Prostate gland (tissue), 2 donors: ENCODE data around the gene TET2. TPM values are rescaled to one million over a fixed set of nuclear protein-coding genes. Genes with fewer than 3 reads are reported as not detected.

Experiments
- DNase-seq: peaks from one replicate; pipeline ENCODE4 v3.0.0-alpha.2; 2019; ENCODE audit warnings: low spot score
- H3K27ac ChIP-seq, 2 donors: fragments of 200-600 bp; sonication (generic); 2 replicates each; pipeline ENCODE4 v1.5.1; 2017 to 2019
- H3K27me3 ChIP-seq: fragments of 200-600 bp; sonication (generic); replicated peaks from 2 replicates; pipeline ENCODE4 v1.5.1; 2019; ENCODE audit not compliant: insufficient read depth
- H3K36me3 ChIP-seq, 2 donors: fragments of 200-600 bp; sonication (generic); 1 replicate in 1 of 2; 2 replicates in 1 of 2; pipeline versions ENCODE4 v1.5.1 to v1.8.1; 2017 to 2019
- H3K4me1 ChIP-seq: fragments of 200-600 bp; sonication (generic); replicated peaks from 2 replicates; pipeline ENCODE4 v1.5.1; 2019
- H3K4me3 ChIP-seq, 2 donors: fragments of 200-600 bp; sonication (generic); 2 replicates each; pipeline ENCODE4 v1.5.1; 2017 to 2019
- H3K9me3 ChIP-seq: fragments of 200-600 bp; sonication (generic); 2 replicates; pipeline ENCODE4 v1.5.1; 2017
- POLR2A ChIP-seq: fragments of 450-650 bp; IDR thresholded peaks from one replicate; pipeline ENCODE4 v1.6.1; 2016; ENCODE audit warnings: antibody characterized with exemption, mild to moderate bottlenecking
- POLR2AphosphoS5 ChIP-seq: sonication (generic); formaldehyde crosslinking; IDR thresholded peaks from one replicate; pipeline ENCODE4 v1.6.1; 2017; ENCODE audit warnings: antibody characterized with exemption
- WGBS: methylation state at CpG from one replicate; pipeline ENCODE4 v1.1.5; 2018; 5-methylcytosine and 5-hydroxymethylcytosine counted together
- intact Hi-C: fragments of 100-400 bp; cut with DNase I; formaldehyde crosslinking; loops from one replicate; pipeline ENCODE4 v1.14.2; 2022
- total RNA-seq, 2 donors: library from RNA; depleted of rRNA; stranded (reverse); fragments of >200 nt; gene quantifications; one replicate each; pipeline ENCODE4 v1.1.0, GENCODE V29; 2016
- TF ChIP-seq, protein P1 (sequence below), 4 experiments: fragments of 200-600 bp in 2 of 4; fragments of 450-650 bp in 2 of 4; sonication (generic) in 2 of 4; IDR thresholded peaks; 1 replicate in 3 of 4; 2 replicates in 1 of 4; pipeline ENCODE4 v1.5.1; 2016 to 2019; ENCODE audit warnings: antibody characterized with exemption in 4 of 4, mild to moderate bottlenecking in 2 of 4, moderate library complexity in 2 of 4

The TET2 gene
- total RNA-seq, 2 donors from 2014 or later: 19.8 to 20.6 TPM

GRCh38 chr4:105230287-105230686, 83.6 kb downstream of the TET2 start:
- Histone ChIP-seq H3K4me1 (no peaks in the 10 kb centered on the region), H3K27me3 (no peaks in the 10 kb centered on the region), H3K4me3 (no peak overlapping the region), H3K36me3 (no peaks in the 10 kb centered on the region), H3K9me3 (no peaks in the 10 kb centered on the region), H3K27ac (no peak overlapping the region)
- intact Hi-C loops: no loop called here
- WGBS: 79% methylated on average over 1 of the region's 1 CpG
- TF ChIP-seq POLR2AphosphoS5 (no peak), POLR2A (no peak)
- TF ChIP-seq, protein P1, sequence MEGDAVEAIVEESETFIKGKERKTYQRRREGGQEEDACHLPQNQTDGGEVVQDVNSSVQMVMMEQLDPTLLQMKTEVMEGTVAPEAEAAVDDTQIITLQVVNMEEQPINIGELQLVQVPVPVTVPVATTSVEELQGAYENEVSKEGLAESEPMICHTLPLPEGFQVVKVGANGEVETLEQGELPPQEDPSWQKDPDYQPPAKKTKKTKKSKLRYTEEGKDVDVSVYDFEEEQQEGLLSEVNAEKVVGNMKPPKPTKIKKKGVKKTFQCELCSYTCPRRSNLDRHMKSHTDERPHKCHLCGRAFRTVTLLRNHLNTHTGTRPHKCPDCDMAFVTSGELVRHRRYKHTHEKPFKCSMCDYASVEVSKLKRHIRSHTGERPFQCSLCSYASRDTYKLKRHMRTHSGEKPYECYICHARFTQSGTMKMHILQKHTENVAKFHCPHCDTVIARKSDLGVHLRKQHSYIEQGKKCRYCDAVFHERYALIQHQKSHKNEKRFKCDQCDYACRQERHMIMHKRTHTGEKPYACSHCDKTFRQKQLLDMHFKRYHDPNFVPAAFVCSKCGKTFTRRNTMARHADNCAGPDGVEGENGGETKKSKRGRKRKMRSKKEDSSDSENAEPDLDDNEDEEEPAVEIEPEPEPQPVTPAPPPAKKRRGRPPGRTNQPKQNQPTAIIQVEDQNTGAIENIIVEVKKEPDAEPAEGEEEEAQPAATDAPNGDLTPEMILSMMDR (IDR thresholded peaks at IDR 0.05): no peak
- DNase-seq: no peak

GRCh38 chr4:105232374-105232773, 85.7 kb downstream of the TET2 start:
- H3K36me3 ChIP-seq: no peaks in the 10 kb centered on the region
- DNase-seq: no peak
- 83% methylated on average over 4 of the region's 4 CpGs for WGBS
- TF ChIP-seq POLR2A (no peak), POLR2AphosphoS5 (no peak)
- TF ChIP-seq, protein P1 (IDR thresholded peaks at IDR 0.05): no peak
- H3K9me3 ChIP-seq: no peaks in the 10 kb centered on the region
- intact Hi-C loops: no loop called here
- H3K27me3 ChIP-seq: no peaks in the 10 kb centered on the region
- no peak overlapping the region for H3K27ac ChIP-seq
- H3K4me1 ChIP-seq: no peaks in the 10 kb centered on the region
- no peak overlapping the region for H3K4me3 ChIP-seq

DNA sequence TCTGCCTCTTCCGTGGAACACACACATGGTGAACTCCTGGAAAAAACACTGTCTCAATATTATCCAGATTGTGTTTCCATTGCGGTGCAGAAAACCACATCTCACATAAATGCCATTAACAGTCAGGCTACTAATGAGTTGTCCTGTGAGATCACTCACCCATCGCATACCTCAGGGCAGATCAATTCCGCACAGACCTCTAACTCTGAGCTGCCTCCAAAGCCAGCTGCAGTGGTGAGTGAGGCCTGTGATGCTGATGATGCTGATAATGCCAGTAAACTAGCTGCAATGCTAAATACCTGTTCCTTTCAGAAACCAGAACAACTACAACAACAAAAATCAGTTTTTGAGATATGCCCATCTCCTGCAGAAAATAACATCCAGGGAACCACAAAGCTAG, 87.9 kb downstream of the TET2 start:
- intact Hi-C loops: no loop called here
- Histone ChIP-seq H3K27ac (no peak overlapping the region), H3K27me3 (no peaks in the 10 kb centered on the region), H3K4me3 (no peak overlapping the region), H3K36me3 (no peaks in the 10 kb centered on the region), H3K4me1 (no peaks in the 10 kb centered on the region), H3K9me3 (no peaks in the 10 kb centered on the region)
- 91% methylated on average over 4 of the region's 4 CpGs for WGBS
- TF ChIP-seq, protein P1 (IDR thresholded peaks at IDR 0.05): no peak
- TF ChIP-seq POLR2A (no peak), POLR2AphosphoS5 (no peak)
- DNase-seq: no peak

- TF ChIP-seq POLR2AphosphoS5 (no peak), POLR2A (no peak)
- TF ChIP-seq, protein P1 (IDR thresholded peaks at IDR 0.05): no peak
- intact Hi-C loops: no loop called here
- 85% methylated on average over 4 of the region's 4 CpGs for WGBS
- DNase-seq: no peak
- no peaks in the 10 kb centered on the region for H3K36me3 ChIP-seq
- no peak overlapping the region for H3K4me3 ChIP-seq
- H3K27me3 ChIP-seq: no peaks in the 10 kb centered on the region
- H3K9me3 ChIP-seq: no peaks in the 10 kb centered on the region
- H3K4me1 ChIP-seq: no peaks in the 10 kb centered on the region
- H3K27ac ChIP-seq: no peak overlapping the region
These were observed 89.7 kb downstream of the TET2 start for GRCh38 chr4:105236202-105236915.

- intact Hi-C loops: no loop called here
- WGBS: 49% methylated on average over 2 of the region's 2 CpGs
- Histone ChIP-seq H3K9me3 (no peaks in the 10 kb centered on the region), H3K36me3 (no peaks in the 10 kb centered on the region), H3K4me1 (no peaks in the 10 kb centered on the region), H3K27me3 (no peaks in the 10 kb centered on the region), H3K27ac (no peak overlapping the region), H3K4me3 (no peak overlapping the region)
- DNase-seq: no peak
- TF ChIP-seq, protein P1 (IDR thresholded peaks at IDR 0.05): no peak
- TF ChIP-seq POLR2AphosphoS5 (no peak), POLR2A (no peak)
These were observed 90.2 kb downstream of the TET2 start for GRCh38 chr4:105236916-105237311.
